HCT116 (cell line): Measurements from ENCODE around the gene MBD5. TPM values are rescaled to one million over a fixed set of nuclear protein-coding genes. Genes with fewer than 3 reads are reported as not detected.

Experiments
- ATAC-seq: fragments of 200-7000 bp; cut with Tn5 transposase; 2 replicates; pipeline ENCODE4 v1.9.1; 2020; ENCODE audit warnings: mild to moderate bottlenecking, moderate library complexity
- BruUV-seq: library from RNA; stranded (reverse); fragments of 400-500 nt; replicated peaks from 2 replicates; lab custom pipeline; 2021; lab: Mats Ljungman, UMichigan
- CTCF ChIA-PET: fragments of 300-600 bp; sonication (Branson Sonifier 250); formaldehyde crosslinking; loops from one replicate; lab custom pipeline; 2021; ENCODE audit warnings: antibody characterized with exemption; lab: Charles Lee
- POLR2A ChIA-PET: fragments of 300-600, 350-600 bp; sonication (Branson Sonifier 250); formaldehyde crosslinking; loops from one replicate; lab custom pipeline; 2021; ENCODE audit warnings: antibody characterized with exemption; lab: Charles Lee
- RAD21 ChIA-PET, 2 experiments: fragments of 300-600 bp; sonication (Branson Sonifier 250); formaldehyde crosslinking; loops; one replicate each; lab custom pipeline; 2023; ENCODE audit warnings: low total read pairs in 2 of 2; ENCODE audit not compliant: uncharacterized antibody in 2 of 2, unreplicated experiment in 2 of 2, low non-redundant PET in 1 of 2; lab: Charles Lee
- DNase-seq: peaks from one replicate; pipeline ENCODE4 v3.0.0-alpha.2; 2010; ENCODE audit warnings: low read depth, low spot score
- H2AFZ ChIP-seq: fragments of 200-600 bp; shearing (Covaris generic), sonication (generic); 2 replicates; pipeline ENCODE4 v1.6.1; 2017; ENCODE audit warnings: low read depth, mixed run types, mixed read lengths, antibody characterized with exemption, low read length; ENCODE audit not compliant: poor library complexity, severe bottlenecking
- H3K27ac ChIP-seq: 2 replicates; pipeline ENCODE4 v1.5.1; 2012; ENCODE audit warnings: low read depth, low read length
- H3K27me3 ChIP-seq: fragments of 200-600 bp; sonication (generic); 2 replicates; pipeline ENCODE4 v1.6.1; 2016; ENCODE audit warnings: mixed run types, low read length, mixed read lengths; ENCODE audit not compliant: insufficient read depth
- H3K36me3 ChIP-seq, 2 experiments: fragments of 200-500 bp in 1 of 2; fragments of 200-600 bp in 1 of 2; sonication (Bioruptor generic) in 1 of 2; sonication (generic) in 1 of 2; 2 replicates each; pipeline versions ENCODE4 v1.5.1 to v1.6.1; 2014 to 2016; ENCODE audit warnings: low read length in 2 of 2, inconsistent platforms in 1 of 2, mixed read lengths in 1 of 2, mixed run types in 1 of 2; ENCODE audit not compliant: insufficient read depth in 2 of 2, control insufficient read depth in 1 of 2
- H3K4me1 ChIP-seq, 2 experiments: fragments of 200-600 bp in 1 of 2; sonication (generic) in 1 of 2; 2 replicates each; pipeline versions ENCODE4 v1.5.1 to v1.6.1; 2012 to 2017; ENCODE audit warnings: low read length in 2 of 2, inconsistent platforms in 1 of 2, mild to moderate bottlenecking in 1 of 2, mixed read lengths in 1 of 2, mixed run types in 1 of 2, moderate library complexity in 1 of 2; ENCODE audit not compliant: insufficient read depth in 2 of 2, control insufficient read depth in 1 of 2
- H3K4me2 ChIP-seq: fragments of 200-600 bp; sonication (generic); 2 replicates; pipeline ENCODE4 v1.6.1; 2017; ENCODE audit warnings: mixed run types, low read length, mixed read lengths
- H3K4me3 ChIP-seq, 2 experiments: fragments of 200-600 bp in 1 of 2; sonication (generic) in 1 of 2; replicated peaks in 1 of 2; 2 replicates each; pipeline ENCODE4 v1.5.1; 2011 to 2016; ENCODE audit warnings: low read length in 2 of 2, control low read depth in 1 of 2, low read depth in 1 of 2, mild to moderate bottlenecking in 1 of 2, mixed read lengths in 1 of 2, mixed run types in 1 of 2
- H3K79me2 ChIP-seq: fragments of 200-600 bp; sonication (generic); 2 replicates; pipeline ENCODE4 v1.6.1; 2017; ENCODE audit warnings: mild to moderate bottlenecking, mixed run types, low read length, moderate library complexity, mixed read lengths; ENCODE audit not compliant: insufficient read depth
- H3K9ac ChIP-seq: fragments of 200-600 bp; sonication (generic); 2 replicates; pipeline ENCODE4 v1.6.1; 2016; ENCODE audit warnings: low read length, mixed read lengths
- H3K9me2 ChIP-seq: fragments of 200-600 bp; sonication (generic), shearing (Covaris generic); 2 replicates; pipeline ENCODE4 v1.6.1; 2017; ENCODE audit warnings: mixed run types, mild to moderate bottlenecking, moderate library complexity; ENCODE audit not compliant: insufficient read depth
- H3K9me3 ChIP-seq, 2 experiments: fragments of 200-500 bp in 1 of 2; fragments of 200-600 bp in 1 of 2; sonication (Bioruptor generic) in 1 of 2; sonication (generic) in 1 of 2; 2 replicates each; pipeline ENCODE4 v1.6.1; 2014 to 2017; ENCODE audit warnings: low read length in 2 of 2, mixed read lengths in 2 of 2, inconsistent platforms in 1 of 2, low read depth in 1 of 2, mild to moderate bottlenecking in 1 of 2, mixed run types in 1 of 2, moderate library complexity in 1 of 2; ENCODE audit not compliant: control insufficient read depth in 1 of 2, insufficient read depth in 1 of 2
- H4K20me1 ChIP-seq: fragments of 200-600 bp; sonication (generic), shearing (Covaris generic); 2 replicates; pipeline ENCODE4 v1.6.1; 2017; ENCODE audit warnings: mixed run types, mild to moderate bottlenecking, moderate library complexity; ENCODE audit not compliant: insufficient read depth
- CEBPB ChIP-seq: IDR thresholded peaks from 2 replicates; pipeline ENCODE4 v1.6.1; 2012; ENCODE audit warnings: low read depth
- EGR1 ChIP-seq: IDR thresholded peaks from 2 replicates; pipeline ENCODE4 v1.6.1; 2012; ENCODE audit warnings: low read depth
- ELF1 ChIP-seq: IDR thresholded peaks from 2 replicates; pipeline ENCODE4 v1.6.1; 2012; ENCODE audit warnings: low read depth, borderline replicate concordance
- EZH2phosphoT487 ChIP-seq: fragments of 200-600 bp; IDR thresholded peaks from 2 replicates; pipeline ENCODE4 v1.6.1; 2018; ENCODE audit warnings: antibody characterized with exemption, borderline replicate concordance
- FOSL1 ChIP-seq: IDR thresholded peaks from 2 replicates; pipeline ENCODE4 v1.6.1; 2012; ENCODE audit warnings: low read depth
- POLR2A ChIP-seq: IDR thresholded peaks from 2 replicates; pipeline ENCODE4 v1.7.0; 2011; ENCODE audit warnings: borderline replicate concordance; ENCODE audit not compliant: insufficient read depth, insufficient read length; ENCODE audit errors: extremely low read depth
- POLR2AphosphoS5 ChIP-seq: IDR thresholded peaks from 2 replicates; pipeline ENCODE4 v1.6.1; 2011; ENCODE audit warnings: mild to moderate bottlenecking, low read depth, low read length, moderate library complexity
- RAD21 ChIP-seq: IDR thresholded peaks from 2 replicates; pipeline ENCODE4 v1.6.1; 2012; ENCODE audit warnings: low read depth, mild to moderate bottlenecking
- SP1 ChIP-seq: IDR thresholded peaks from 2 replicates; pipeline ENCODE4 v1.6.1; 2012; ENCODE audit warnings: low read depth
- SRF ChIP-seq: IDR thresholded peaks from 2 replicates; pipeline ENCODE4 v1.6.1; 2012; ENCODE audit warnings: low read depth
- YY1 ChIP-seq: IDR thresholded peaks from 2 replicates; pipeline ENCODE4 v1.6.1; 2011; ENCODE audit warnings: low read length, low read depth, moderate library complexity, mild to moderate bottlenecking; ENCODE audit not compliant: insufficient replicate concordance; ENCODE audit errors: extremely low read depth
- ZFX ChIP-seq: fragments of 450-650 bp; IDR thresholded peaks from 2 replicates; pipeline ENCODE4 v1.6.1; 2017
- ZNF274 ChIP-seq: fragments of 200-500 bp; sonication (Bioruptor generic); IDR thresholded peaks from 2 replicates; pipeline ENCODE4 v1.6.1; 2014; ENCODE audit warnings: mild to moderate bottlenecking, low read depth, low read length, inconsistent platforms
- intact Hi-C: fragments of 100-400 bp; cut with micrococcal nuclease; formaldehyde crosslinking; loops from 2 replicates; pipeline ENCODE4 v1.10.0; 2022
- total RNA-seq: library from RNA; stranded (reverse); gene quantifications from one replicate; pipeline ENCODE4 v1.2.1, GENCODE V29; 2021; ENCODE audit not compliant: unreplicated experiment
- TF ChIP-seq, protein P1 (sequence below): IDR thresholded peaks from 2 replicates; pipeline ENCODE4 v1.6.1; 2012
- TF ChIP-seq, protein P2 (sequence below): IDR thresholded peaks from 2 replicates; pipeline ENCODE4 v1.6.1; 2012; ENCODE audit warnings: low read depth

MBD5 gene
- total RNA-seq, 1 experiment from 2014 or later: 20.5 TPM

DNA sequence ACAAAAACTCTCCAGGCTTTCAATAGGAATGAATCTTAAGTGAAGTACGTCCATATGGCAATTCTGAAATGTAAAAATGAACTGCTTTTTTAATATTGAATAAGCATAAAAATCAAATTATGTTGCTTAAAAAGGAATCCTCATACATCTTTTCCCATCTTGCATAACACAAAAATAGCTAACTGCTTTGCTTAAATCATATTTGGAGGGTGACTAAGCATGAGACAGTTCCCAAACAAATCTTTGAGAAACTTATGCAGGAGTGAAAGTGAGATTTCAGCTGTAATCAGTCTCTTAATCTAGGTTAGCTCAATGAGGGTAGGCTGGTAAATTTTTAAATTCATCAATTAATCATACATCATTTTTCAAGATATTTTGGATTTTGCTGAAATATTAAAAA lies 111.5 kb downstream of the MBD5 start:
- Histone ChIP-seq H3K4me2 (no peak overlapping the region), H3K4me1 (no peaks in the 10 kb centered on the region), H3K79me2 (no peaks in the 10 kb centered on the region), H3K27ac (no peak overlapping the region), H3K9me3 (no peaks in the 10 kb centered on the region), H3K9me2 (no peaks in the 10 kb centered on the region), H4K20me1 (no peaks in the 10 kb centered on the region; the same call in 1 of the 2 replicates), H3K4me3 (no peak overlapping the region), H3K9ac (no peak overlapping the region), H3K36me3 (no peaks in the 10 kb centered on the region), H2AFZ (no peak overlapping the region), H3K27me3 (no peaks in the 10 kb centered on the region)
- ChIA-PET POLR2A (no interaction called here), CTCF (no interaction called here), RAD21 (no interaction called here)
- ATAC-seq (no peak), DNase-seq (no peak)
- no peak for TF ChIP-seq SRF
- no peak for TF ChIP-seq YY1
- TF ChIP-seq, protein P1, sequence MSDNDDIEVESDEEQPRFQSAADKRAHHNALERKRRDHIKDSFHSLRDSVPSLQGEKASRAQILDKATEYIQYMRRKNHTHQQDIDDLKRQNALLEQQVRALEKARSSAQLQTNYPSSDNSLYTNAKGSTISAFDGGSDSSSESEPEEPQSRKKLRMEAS: no peak
- TF ChIP-seq ZNF274: no peak
- TF ChIP-seq EGR1: no peak
- TF ChIP-seq, protein P2, sequence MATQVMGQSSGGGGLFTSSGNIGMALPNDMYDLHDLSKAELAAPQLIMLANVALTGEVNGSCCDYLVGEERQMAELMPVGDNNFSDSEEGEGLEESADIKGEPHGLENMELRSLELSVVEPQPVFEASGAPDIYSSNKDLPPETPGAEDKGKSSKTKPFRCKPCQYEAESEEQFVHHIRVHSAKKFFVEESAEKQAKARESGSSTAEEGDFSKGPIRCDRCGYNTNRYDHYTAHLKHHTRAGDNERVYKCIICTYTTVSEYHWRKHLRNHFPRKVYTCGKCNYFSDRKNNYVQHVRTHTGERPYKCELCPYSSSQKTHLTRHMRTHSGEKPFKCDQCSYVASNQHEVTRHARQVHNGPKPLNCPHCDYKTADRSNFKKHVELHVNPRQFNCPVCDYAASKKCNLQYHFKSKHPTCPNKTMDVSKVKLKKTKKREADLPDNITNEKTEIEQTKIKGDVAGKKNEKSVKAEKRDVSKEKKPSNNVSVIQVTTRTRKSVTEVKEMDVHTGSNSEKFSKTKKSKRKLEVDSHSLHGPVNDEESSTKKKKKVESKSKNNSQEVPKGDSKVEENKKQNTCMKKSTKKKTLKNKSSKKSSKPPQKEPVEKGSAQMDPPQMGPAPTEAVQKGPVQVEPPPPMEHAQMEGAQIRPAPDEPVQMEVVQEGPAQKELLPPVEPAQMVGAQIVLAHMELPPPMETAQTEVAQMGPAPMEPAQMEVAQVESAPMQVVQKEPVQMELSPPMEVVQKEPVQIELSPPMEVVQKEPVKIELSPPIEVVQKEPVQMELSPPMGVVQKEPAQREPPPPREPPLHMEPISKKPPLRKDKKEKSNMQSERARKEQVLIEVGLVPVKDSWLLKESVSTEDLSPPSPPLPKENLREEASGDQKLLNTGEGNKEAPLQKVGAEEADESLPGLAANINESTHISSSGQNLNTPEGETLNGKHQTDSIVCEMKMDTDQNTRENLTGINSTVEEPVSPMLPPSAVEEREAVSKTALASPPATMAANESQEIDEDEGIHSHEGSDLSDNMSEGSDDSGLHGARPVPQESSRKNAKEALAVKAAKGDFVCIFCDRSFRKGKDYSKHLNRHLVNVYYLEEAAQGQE: no peak
- TF ChIP-seq EZH2phosphoT487: no peak
- no peak for TF ChIP-seq FOSL1
- TF ChIP-seq ELF1: no peak
- no peak for TF ChIP-seq SP1
- TF ChIP-seq CEBPB: no peak
- no peak for TF ChIP-seq POLR2AphosphoS5
- no peak for TF ChIP-seq ZFX
- TF ChIP-seq POLR2A: no peak
- TF ChIP-seq RAD21: no peak
- no TSS peak for BruUV-seq
- intact Hi-C loops: no loop called here
